ENCODE measurements around the gene ADAMTS20. TPM values are rescaled to one million over a fixed set of nuclear protein-coding genes. Genes with fewer than 3 reads are reported as not detected.

Gene ADAMTS20
- polyA plus RNA-seq, 1 donor (not counting 4 experiments of a cell fraction or from before 2014, with no cell fraction given) = not detected

DNA sequence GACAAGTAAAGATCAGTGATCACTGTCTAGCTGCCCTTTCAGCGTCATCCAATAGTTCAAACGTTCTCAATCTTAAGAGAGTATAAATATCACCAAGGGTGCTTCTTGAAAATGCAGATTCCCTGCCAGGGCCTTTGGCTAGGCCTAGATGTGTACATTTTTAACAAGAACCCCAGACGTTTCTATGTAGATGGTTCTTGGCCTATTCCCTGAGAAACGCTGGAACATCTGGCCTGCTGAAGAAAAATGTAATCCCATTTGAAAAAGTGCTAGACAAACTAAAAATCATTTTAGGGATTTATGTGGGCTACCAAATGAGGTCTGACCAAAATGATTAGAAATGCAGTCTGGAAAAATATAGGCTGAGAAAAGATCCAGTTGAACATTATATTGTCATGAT lies 231.7 kb downstream of the ADAMTS20 start:
- no peak overlapping the region for H3K4me2 ChIP-seq (ENCODE audit: control insufficient read depth, extremely low read depth, insufficient read depth, low read depth, low read length)
- DNase-seq (ENCODE audit: low read depth, low spot score) = no peak
- H4K20me1 ChIP-seq (ENCODE audit: control insufficient read depth, extremely low read depth, insufficient read depth, low read length) = no peaks in the 10 kb centered on the region
- H3K4me1 ChIP-seq (ENCODE audit: control insufficient read depth, extremely low read depth, insufficient read depth, low read length) = no peaks in the 10 kb centered on the region
- dilution Hi-C loops (cut with MboI; ENCODE audit: extremely low pct_ligation_motif_present, low sequenced_read_pairs) = no loop called here
- TF ChIP-seq, protein P1, sequence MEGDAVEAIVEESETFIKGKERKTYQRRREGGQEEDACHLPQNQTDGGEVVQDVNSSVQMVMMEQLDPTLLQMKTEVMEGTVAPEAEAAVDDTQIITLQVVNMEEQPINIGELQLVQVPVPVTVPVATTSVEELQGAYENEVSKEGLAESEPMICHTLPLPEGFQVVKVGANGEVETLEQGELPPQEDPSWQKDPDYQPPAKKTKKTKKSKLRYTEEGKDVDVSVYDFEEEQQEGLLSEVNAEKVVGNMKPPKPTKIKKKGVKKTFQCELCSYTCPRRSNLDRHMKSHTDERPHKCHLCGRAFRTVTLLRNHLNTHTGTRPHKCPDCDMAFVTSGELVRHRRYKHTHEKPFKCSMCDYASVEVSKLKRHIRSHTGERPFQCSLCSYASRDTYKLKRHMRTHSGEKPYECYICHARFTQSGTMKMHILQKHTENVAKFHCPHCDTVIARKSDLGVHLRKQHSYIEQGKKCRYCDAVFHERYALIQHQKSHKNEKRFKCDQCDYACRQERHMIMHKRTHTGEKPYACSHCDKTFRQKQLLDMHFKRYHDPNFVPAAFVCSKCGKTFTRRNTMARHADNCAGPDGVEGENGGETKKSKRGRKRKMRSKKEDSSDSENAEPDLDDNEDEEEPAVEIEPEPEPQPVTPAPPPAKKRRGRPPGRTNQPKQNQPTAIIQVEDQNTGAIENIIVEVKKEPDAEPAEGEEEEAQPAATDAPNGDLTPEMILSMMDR (optimal IDR thresholded peaks at IDR 0.05 in 1 of 3, IDR thresholded peaks at IDR 0.05 in 1 of 3, conservative IDR thresholded peaks at IDR 0.05 in 1 of 3; ENCODE audit: extremely low read depth in 1 of 3, insufficient read depth in 2 of 3, low read length in 3 of 3) = no peak
- no peak for TF ChIP-seq EZH2 (IDR thresholded peaks at IDR 0.05; ENCODE audit: low read length)
- no peak overlapping the region for H3K4me3 ChIP-seq (ENCODE audit: control insufficient read depth in 2 of 3, extremely low read depth in 1 of 3, insufficient read depth in 2 of 3, low read depth in 1 of 3, low read length in 3 of 3)
- no peak for FAIRE-seq
- no peaks in the 10 kb centered on the region for H3K9me3 ChIP-seq (ENCODE audit: control insufficient read depth, low read depth, low read length)
- H3K79me2 ChIP-seq (ENCODE audit: control insufficient read depth, insufficient read depth, low read length) = no peaks in the 10 kb centered on the region
- no peaks in the 10 kb centered on the region for H3K36me3 ChIP-seq (ENCODE audit: control insufficient read depth in 2 of 2, extremely low read depth in 1 of 2, insufficient read depth in 2 of 2, low read length in 2 of 2)
- no peaks in the 10 kb centered on the region for H3K9me1 ChIP-seq (ENCODE audit: control insufficient read depth, extremely low read depth, insufficient read depth, low read length)
- no peaks in the 10 kb centered on the region for H3K27me3 ChIP-seq (ENCODE audit: control insufficient read depth, extremely low read depth, insufficient read depth, low read length)
- H3K27ac ChIP-seq (ENCODE audit: control insufficient read depth, insufficient read depth, low read length) = no peak overlapping the region
- H2AFZ ChIP-seq (ENCODE audit: control insufficient read depth, low read length) = no peak overlapping the region
- H3K9ac ChIP-seq (ENCODE audit: control insufficient read depth, extremely low read depth, insufficient read depth, low read length) = no peak overlapping the region

DNA sequence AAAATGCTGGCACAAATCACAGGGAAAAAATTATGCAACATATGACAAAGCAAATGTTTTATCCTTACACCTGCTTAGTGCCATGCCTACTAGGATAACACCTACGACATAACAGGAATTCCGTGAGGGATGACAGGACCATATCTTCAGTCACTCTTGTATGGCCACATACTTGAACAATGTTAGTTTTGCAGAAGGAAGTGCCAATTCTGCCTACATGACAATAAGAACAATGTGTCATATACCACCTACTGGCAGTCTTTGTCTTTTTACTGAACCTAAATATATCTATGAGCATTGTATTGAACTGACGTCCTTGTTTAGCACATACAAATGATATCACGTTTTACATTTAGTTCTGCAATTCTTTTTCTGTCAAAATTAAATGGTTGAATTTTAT lies 234.0 kb downstream of the ADAMTS20 start:
- DNase-seq (ENCODE audit: low read depth, low spot score) = no peak
- no peak overlapping the region for H3K4me2 ChIP-seq (ENCODE audit: control insufficient read depth, extremely low read depth, insufficient read depth, low read depth, low read length)

More for the DNA sequence above, 234.0 kb downstream of the ADAMTS20 start:
- no peak overlapping the region for H2AFZ ChIP-seq (ENCODE audit: control insufficient read depth, low read length)
- H3K36me3 ChIP-seq (ENCODE audit: control insufficient read depth in 2 of 2, extremely low read depth in 1 of 2, insufficient read depth in 2 of 2, low read length in 2 of 2) = no peaks in the 10 kb centered on the region
- H4K20me1 ChIP-seq (ENCODE audit: control insufficient read depth, extremely low read depth, insufficient read depth, low read length) = no peaks in the 10 kb centered on the region
- H3K27me3 ChIP-seq (ENCODE audit: control insufficient read depth, extremely low read depth, insufficient read depth, low read length) = no peaks in the 10 kb centered on the region
- H3K9me1 ChIP-seq (ENCODE audit: control insufficient read depth, extremely low read depth, insufficient read depth, low read length) = no peaks in the 10 kb centered on the region
- H3K27ac ChIP-seq (ENCODE audit: control insufficient read depth, insufficient read depth, low read length) = no peak overlapping the region
- no peak for TF ChIP-seq EZH2 (IDR thresholded peaks at IDR 0.05; ENCODE audit: low read length)
- TF ChIP-seq, protein P1 (optimal IDR thresholded peaks at IDR 0.05 in 1 of 3, IDR thresholded peaks at IDR 0.05 in 1 of 3, conservative IDR thresholded peaks at IDR 0.05 in 1 of 3; ENCODE audit: extremely low read depth in 1 of 3, insufficient read depth in 2 of 3, low read length in 3 of 3) = no peak
- no peaks in the 10 kb centered on the region for H3K9me3 ChIP-seq (ENCODE audit: control insufficient read depth, low read depth, low read length)
- H3K9ac ChIP-seq (ENCODE audit: control insufficient read depth, extremely low read depth, insufficient read depth, low read length) = no peak overlapping the region
- no peak for FAIRE-seq
- H3K79me2 ChIP-seq (ENCODE audit: control insufficient read depth, insufficient read depth, low read length) = no peaks in the 10 kb centered on the region
- H3K4me3 ChIP-seq (ENCODE audit: control insufficient read depth in 2 of 3, extremely low read depth in 1 of 3, insufficient read depth in 2 of 3, low read depth in 1 of 3, low read length in 3 of 3) = no peak overlapping the region
- no peaks in the 10 kb centered on the region for H3K4me1 ChIP-seq (ENCODE audit: control insufficient read depth, extremely low read depth, insufficient read depth, low read length)
- dilution Hi-C loops (cut with MboI; ENCODE audit: extremely low pct_ligation_motif_present, low sequenced_read_pairs) = no loop called here

Data from keratinocyte (primary cell).